ENCODE results near the gene IFT81. TPM values are rescaled to one million over a fixed set of nuclear protein-coding genes. Genes with fewer than 3 reads are reported as not detected.

IFT81 gene
- total RNA-seq, 1 donor from 2014 or later, result 8.9 TPM

GRCh38 chr12:110174373-110174996 lies 50.3 kb downstream of the IFT81 start:
- Mint-ChIP-seq H3K4me1 (ENCODE audit: low read depth) (peaks cover 22% of the 10 kb centered on the region), H3K36me3 (ENCODE audit: low read depth) (peaks cover 2% of the 10 kb centered on the region), H3K9me3 (ENCODE audit: low read depth) (no peaks in the 10 kb centered on the region), H3K4me3 (ENCODE audit: unreplicated experiment) (no peak overlapping the region), H3K27me3 (ENCODE audit: low read depth) (no peaks in the 10 kb centered on the region), H3K27ac (ENCODE audit: unreplicated experiment) (no peak overlapping the region)
- DNase-seq (ENCODE audit: low spot score), result no peak
- no peak for TF ChIP-seq CTCF (IDR thresholded peaks at IDR 0.05)

- peaks cover 26% of the 10 kb centered on the region for H3K4me1 Mint-ChIP-seq (ENCODE audit: low read depth)
- H3K27me3 Mint-ChIP-seq (ENCODE audit: low read depth), result no peaks in the 10 kb centered on the region
- H3K27ac Mint-ChIP-seq (ENCODE audit: unreplicated experiment), result no peak overlapping the region
- DNase-seq (ENCODE audit: low spot score), result no peak
- no peak overlapping the region for H3K4me3 Mint-ChIP-seq (ENCODE audit: unreplicated experiment)
- peaks cover 1% of the 10 kb centered on the region for H3K36me3 Mint-ChIP-seq (ENCODE audit: low read depth)
- no peak for TF ChIP-seq CTCF (IDR thresholded peaks at IDR 0.05)
- H3K9me3 Mint-ChIP-seq (ENCODE audit: low read depth), result no peaks in the 10 kb centered on the region
Observed at GRCh38 chr12:110175201-110175600, 51.0 kb downstream of the IFT81 start.

GRCh38 chr12:110176745-110177144 lies 52.6 kb downstream of the IFT81 start:
- TF ChIP-seq CTCF (IDR thresholded peaks at IDR 0.05), result no peak
- H3K27me3 Mint-ChIP-seq (ENCODE audit: low read depth), result no peaks in the 10 kb centered on the region
- H3K27ac Mint-ChIP-seq (ENCODE audit: unreplicated experiment), result peak overlapping the region; percentile 70
- peaks cover 42% of the 10 kb centered on the region for H3K4me1 Mint-ChIP-seq (ENCODE audit: low read depth)
- no peak overlapping the region for H3K4me3 Mint-ChIP-seq (ENCODE audit: unreplicated experiment)
- no peaks in the 10 kb centered on the region for H3K9me3 Mint-ChIP-seq (ENCODE audit: low read depth)
- DNase-seq (ENCODE audit: low spot score), result no peak
- peaks cover 3% of the 10 kb centered on the region for H3K36me3 Mint-ChIP-seq (ENCODE audit: low read depth)

- DNase-seq (ENCODE audit: low spot score), result no peak
- no peak for TF ChIP-seq CTCF (IDR thresholded peaks at IDR 0.05)
- H3K27ac Mint-ChIP-seq (ENCODE audit: unreplicated experiment), result peak overlapping the region; percentile 54
- H3K4me3 Mint-ChIP-seq (ENCODE audit: unreplicated experiment), result no peak overlapping the region
- peaks cover 43% of the 10 kb centered on the region for H3K4me1 Mint-ChIP-seq (ENCODE audit: low read depth)
- H3K36me3 Mint-ChIP-seq (ENCODE audit: low read depth), result peaks cover 4% of the 10 kb centered on the region
- no peaks in the 10 kb centered on the region for H3K27me3 Mint-ChIP-seq (ENCODE audit: low read depth)
- H3K9me3 Mint-ChIP-seq (ENCODE audit: low read depth), result no peaks in the 10 kb centered on the region
Observed at GRCh38 chr12:110179291-110179690, 55.1 kb downstream of the IFT81 start.

- Mint-ChIP-seq H3K27ac (ENCODE audit: unreplicated experiment) (peak overlapping the region; percentile 66), H3K4me1 (ENCODE audit: low read depth) (peaks cover 43% of the 10 kb centered on the region), H3K9me3 (ENCODE audit: low read depth) (no peaks in the 10 kb centered on the region), H3K36me3 (ENCODE audit: low read depth) (peaks cover 7% of the 10 kb centered on the region), H3K27me3 (ENCODE audit: low read depth) (no peaks in the 10 kb centered on the region), H3K4me3 (ENCODE audit: unreplicated experiment) (no peak overlapping the region)
- DNase-seq (ENCODE audit: low spot score), result no peak
- no peak for TF ChIP-seq CTCF (IDR thresholded peaks at IDR 0.05)
Observed at GRCh38 chr12:110180591-110181005, 56.4 kb downstream of the IFT81 start.
